Measurements from ENCODE around the gene TMEM175. TPM values are rescaled to one million over a fixed set of nuclear protein-coding genes. Genes with fewer than 3 reads are reported as not detected.

The TMEM175 gene
- total and polyA plus RNA-seq, 2 of the 13 experiments (the other 11 are each of a cell fraction or from before 2014, with no cell fraction given), result 5.1 to 9.9 TPM

DNA sequence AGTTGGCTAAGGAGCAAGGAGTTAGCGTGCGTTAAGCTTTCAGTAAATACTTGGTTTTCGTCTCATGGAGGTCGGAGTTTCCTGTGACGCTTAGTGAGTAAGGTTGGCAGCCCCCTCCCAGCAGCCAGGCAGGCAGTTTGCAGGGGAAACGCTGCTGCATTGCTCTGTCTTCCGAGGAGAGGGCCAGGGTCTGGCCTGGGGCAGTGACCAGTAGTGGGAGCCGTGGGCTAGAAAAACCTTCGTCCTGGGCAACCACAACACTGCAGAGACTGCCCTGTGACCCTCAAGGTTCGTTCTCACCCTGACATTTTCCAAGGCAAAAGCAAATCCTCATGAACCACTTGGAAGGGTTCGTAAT, 432 bp downstream of the TMEM175 start (continued):
- TF ChIP-seq, protein P1, sequence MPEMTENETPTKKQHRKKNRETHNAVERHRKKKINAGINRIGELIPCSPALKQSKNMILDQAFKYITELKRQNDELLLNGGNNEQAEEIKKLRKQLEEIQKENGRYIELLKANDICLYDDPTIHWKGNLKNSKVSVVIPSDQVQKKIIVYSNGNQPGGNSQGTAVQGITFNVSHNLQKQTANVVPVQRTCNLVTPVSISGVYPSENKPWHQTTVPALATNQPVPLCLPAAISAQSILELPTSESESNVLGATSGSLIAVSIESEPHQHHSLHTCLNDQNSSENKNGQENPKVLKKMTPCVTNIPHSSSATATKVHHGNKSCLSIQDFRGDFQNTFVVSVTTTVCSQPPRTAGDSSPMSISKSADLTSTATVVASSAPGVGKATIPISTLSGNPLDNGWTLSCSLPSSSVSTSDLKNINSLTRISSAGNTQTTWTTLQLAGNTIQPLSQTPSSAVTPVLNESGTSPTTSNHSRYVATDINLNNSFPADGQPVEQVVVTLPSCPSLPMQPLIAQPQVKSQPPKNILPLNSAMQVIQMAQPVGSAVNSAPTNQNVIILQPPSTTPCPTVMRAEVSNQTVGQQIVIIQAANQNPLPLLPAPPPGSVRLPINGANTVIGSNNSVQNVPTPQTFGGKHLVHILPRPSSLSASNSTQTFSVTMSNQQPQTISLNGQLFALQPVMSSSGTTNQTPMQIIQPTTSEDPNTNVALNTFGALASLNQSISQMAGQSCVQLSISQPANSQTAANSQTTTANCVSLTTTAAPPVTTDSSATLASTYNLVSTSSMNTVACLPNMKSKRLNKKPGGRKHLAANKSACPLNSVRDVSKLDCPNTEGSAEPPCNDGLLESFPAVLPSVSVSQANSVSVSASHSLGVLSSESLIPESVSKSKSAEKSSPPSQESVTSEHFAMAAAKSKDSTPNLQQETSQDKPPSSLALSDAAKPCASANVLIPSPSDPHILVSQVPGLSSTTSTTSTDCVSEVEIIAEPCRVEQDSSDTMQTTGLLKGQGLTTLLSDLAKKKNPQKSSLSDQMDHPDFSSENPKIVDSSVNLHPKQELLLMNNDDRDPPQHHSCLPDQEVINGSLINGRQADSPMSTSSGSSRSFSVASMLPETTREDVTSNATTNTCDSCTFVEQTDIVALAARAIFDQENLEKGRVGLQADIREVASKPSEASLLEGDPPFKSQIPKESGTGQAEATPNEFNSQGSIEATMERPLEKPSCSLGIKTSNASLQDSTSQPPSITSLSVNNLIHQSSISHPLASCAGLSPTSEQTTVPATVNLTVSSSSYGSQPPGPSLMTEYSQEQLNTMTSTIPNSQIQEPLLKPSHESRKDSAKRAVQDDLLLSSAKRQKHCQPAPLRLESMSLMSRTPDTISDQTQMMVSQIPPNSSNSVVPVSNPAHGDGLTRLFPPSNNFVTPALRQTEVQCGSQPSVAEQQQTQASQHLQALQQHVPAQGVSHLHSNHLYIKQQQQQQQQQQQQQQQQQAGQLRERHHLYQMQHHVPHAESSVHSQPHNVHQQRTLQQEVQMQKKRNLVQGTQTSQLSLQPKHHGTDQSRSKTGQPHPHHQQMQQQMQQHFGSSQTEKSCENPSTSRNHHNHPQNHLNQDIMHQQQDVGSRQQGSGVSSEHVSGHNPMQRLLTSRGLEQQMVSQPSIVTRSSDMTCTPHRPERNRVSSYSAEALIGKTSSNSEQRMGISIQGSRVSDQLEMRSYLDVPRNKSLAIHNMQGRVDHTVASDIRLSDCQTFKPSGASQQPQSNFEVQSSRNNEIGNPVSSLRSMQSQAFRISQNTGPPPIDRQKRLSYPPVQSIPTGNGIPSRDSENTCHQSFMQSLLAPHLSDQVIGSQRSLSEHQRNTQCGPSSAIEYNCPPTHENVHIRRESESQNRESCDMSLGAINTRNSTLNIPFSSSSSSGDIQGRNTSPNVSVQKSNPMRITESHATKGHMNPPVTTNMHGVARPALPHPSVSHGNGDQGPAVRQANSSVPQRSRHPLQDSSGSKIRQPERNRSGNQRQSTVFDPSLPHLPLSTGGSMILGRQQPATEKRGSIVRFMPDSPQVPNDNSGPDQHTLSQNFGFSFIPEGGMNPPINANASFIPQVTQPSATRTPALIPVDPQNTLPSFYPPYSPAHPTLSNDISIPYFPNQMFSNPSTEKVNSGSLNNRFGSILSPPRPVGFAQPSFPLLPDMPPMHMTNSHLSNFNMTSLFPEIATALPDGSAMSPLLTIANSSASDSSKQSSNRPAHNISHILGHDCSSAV (CRISPR knock-in tag; IDR thresholded peaks at IDR 0.05; ENCODE audit: borderline replicate concordance), result no peak
- TF ChIP-seq ZNF563 (CRISPR knock-in tag; IDR thresholded peaks at IDR 0.05) (0 out of 2 replicates have a peak, but pooled peaks have one; percentile 1), ZNF567 (CRISPR knock-in tag; IDR thresholded peaks at IDR 0.05; ENCODE audit: borderline replicate concordance) (peak; percentile 58), GATAD1 (CRISPR knock-in tag; IDR thresholded peaks at IDR 0.05) (no peak), ZSCAN5A (CRISPR knock-in tag; IDR thresholded peaks at IDR 0.05; ENCODE audit: borderline replicate concordance) (no peak), SIN3A (IDR thresholded peaks at IDR 0.05; ENCODE audit: borderline replicate concordance, low read depth, low read length) (0 out of 2 replicates have a peak, but pooled peaks have one; percentile 10), KLF16 (CRISPR knock-in tag; IDR thresholded peaks at IDR 0.05) (no peak), LRRFIP1 (CRISPR knock-in tag; conservative IDR thresholded peaks at IDR 0.05) (no peak), SCMH1 (CRISPR knock-in tag; IDR thresholded peaks at IDR 0.05; ENCODE audit: borderline replicate concordance) (no peak), TFE3 (CRISPR knock-in tag; IDR thresholded peaks at IDR 0.05) (no peak), ZNF501 (CRISPR knock-in tag; IDR thresholded peaks at IDR 0.05) (peak; percentile 47)
- TF ChIP-seq, protein P2, sequence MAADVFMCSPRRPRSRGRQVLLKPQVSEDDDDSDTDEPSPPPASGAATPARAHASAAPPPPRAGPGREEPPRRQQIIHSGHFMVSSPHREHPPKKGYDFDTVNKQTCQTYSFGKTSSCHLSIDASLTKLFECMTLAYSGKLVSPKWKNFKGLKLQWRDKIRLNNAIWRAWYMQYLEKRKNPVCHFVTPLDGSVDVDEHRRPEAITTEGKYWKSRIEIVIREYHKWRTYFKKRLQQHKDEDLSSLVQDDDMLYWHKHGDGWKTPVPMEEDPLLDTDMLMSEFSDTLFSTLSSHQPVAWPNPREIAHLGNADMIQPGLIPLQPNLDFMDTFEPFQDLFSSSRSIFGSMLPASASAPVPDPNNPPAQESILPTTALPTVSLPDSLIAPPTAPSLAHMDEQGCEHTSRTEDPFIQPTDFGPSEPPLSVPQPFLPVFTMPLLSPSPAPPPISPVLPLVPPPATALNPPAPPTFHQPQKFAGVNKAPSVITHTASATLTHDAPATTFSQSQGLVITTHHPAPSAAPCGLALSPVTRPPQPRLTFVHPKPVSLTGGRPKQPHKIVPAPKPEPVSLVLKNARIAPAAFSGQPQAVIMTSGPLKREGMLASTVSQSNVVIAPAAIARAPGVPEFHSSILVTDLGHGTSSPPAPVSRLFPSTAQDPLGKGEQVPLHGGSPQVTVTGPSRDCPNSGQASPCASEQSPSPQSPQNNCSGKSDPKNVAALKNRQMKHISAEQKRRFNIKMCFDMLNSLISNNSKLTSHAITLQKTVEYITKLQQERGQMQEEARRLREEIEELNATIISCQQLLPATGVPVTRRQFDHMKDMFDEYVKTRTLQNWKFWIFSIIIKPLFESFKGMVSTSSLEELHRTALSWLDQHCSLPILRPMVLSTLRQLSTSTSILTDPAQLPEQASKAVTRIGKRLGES (CRISPR knock-in tag; IDR thresholded peaks at IDR 0.05; ENCODE audit: borderline replicate concordance), result no peak

Data from HepG2 (cell line).